WTC11 (cell line): ENCODE results near the gene CLASP1.

Experiments
- ESRRA ChIP-seq: sonication (generic); formaldehyde crosslinking; IDR thresholded peaks from 2 replicates; pipeline ENCODE4 v1.8.1; 2022; ENCODE audit warnings: mild to moderate bottlenecking, missing genetic modification reagents, borderline replicate concordance
- HMGXB4 ChIP-seq: sonication (generic); formaldehyde crosslinking; IDR thresholded peaks from 2 replicates; pipeline ENCODE4 v1.8.1; 2023; ENCODE audit warnings: mild to moderate bottlenecking, moderate library complexity, missing genetic modification reagents
- MAX ChIP-seq: sonication (generic); formaldehyde crosslinking; IDR thresholded peaks from 2 replicates; pipeline ENCODE4 v1.8.0; 2022; ENCODE audit warnings: mild to moderate bottlenecking, missing genetic modification reagents
- TEAD4 ChIP-seq: sonication (generic); formaldehyde crosslinking; IDR thresholded peaks from 2 replicates; pipeline ENCODE4 v1.8.0; 2022; ENCODE audit warnings: mild to moderate bottlenecking, missing genetic modification reagents
- ZNF121 ChIP-seq: sonication (generic); formaldehyde crosslinking; IDR thresholded peaks from 2 replicates; pipeline ENCODE4 v1.8.0; 2023; ENCODE audit warnings: missing genetic modification reagents
- ZNF138 ChIP-seq: sonication (generic); formaldehyde crosslinking; conservative IDR thresholded peaks from 2 replicates; pipeline ENCODE4 v1.8.1; 2022; ENCODE audit warnings: mild to moderate bottlenecking, moderate library complexity, missing genetic modification reagents
- ZNF232 ChIP-seq: sonication (generic); formaldehyde crosslinking; IDR thresholded peaks from 2 replicates; pipeline ENCODE4 v1.8.0; 2022; ENCODE audit warnings: mild to moderate bottlenecking, missing genetic modification reagents
- TF ChIP-seq, protein P1 (sequence below): fragments of 200-600 bp; IDR thresholded peaks from 2 replicates; pipeline ENCODE4 v1.8.0; 2022; ENCODE audit warnings: antibody characterized with exemption
- TF ChIP-seq, protein P2 (sequence below): sonication (generic); formaldehyde crosslinking; IDR thresholded peaks from 2 replicates; pipeline ENCODE4 v1.8.0; 2022; ENCODE audit warnings: mild to moderate bottlenecking, missing genetic modification reagents

- TF ChIP-seq MAX (CRISPR knock-in tag) (no peak), ZNF138 (CRISPR knock-in tag) (no peak), ESRRA (CRISPR knock-in tag) (no peak), HMGXB4 (no peak), ZNF121 (no peak), ZNF232 (CRISPR knock-in tag) (no peak), TEAD4 (CRISPR knock-in tag) (no peak)
- TF ChIP-seq, protein P1, sequence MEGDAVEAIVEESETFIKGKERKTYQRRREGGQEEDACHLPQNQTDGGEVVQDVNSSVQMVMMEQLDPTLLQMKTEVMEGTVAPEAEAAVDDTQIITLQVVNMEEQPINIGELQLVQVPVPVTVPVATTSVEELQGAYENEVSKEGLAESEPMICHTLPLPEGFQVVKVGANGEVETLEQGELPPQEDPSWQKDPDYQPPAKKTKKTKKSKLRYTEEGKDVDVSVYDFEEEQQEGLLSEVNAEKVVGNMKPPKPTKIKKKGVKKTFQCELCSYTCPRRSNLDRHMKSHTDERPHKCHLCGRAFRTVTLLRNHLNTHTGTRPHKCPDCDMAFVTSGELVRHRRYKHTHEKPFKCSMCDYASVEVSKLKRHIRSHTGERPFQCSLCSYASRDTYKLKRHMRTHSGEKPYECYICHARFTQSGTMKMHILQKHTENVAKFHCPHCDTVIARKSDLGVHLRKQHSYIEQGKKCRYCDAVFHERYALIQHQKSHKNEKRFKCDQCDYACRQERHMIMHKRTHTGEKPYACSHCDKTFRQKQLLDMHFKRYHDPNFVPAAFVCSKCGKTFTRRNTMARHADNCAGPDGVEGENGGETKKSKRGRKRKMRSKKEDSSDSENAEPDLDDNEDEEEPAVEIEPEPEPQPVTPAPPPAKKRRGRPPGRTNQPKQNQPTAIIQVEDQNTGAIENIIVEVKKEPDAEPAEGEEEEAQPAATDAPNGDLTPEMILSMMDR = no peak
- TF ChIP-seq, protein P2, sequence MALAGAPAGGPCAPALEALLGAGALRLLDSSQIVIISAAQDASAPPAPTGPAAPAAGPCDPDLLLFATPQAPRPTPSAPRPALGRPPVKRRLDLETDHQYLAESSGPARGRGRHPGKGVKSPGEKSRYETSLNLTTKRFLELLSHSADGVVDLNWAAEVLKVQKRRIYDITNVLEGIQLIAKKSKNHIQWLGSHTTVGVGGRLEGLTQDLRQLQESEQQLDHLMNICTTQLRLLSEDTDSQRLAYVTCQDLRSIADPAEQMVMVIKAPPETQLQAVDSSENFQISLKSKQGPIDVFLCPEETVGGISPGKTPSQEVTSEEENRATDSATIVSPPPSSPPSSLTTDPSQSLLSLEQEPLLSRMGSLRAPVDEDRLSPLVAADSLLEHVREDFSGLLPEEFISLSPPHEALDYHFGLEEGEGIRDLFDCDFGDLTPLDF (CRISPR knock-in tag) = no peak
Measured at GRCh38 chr2:121550669-121551068, 98.6 kb downstream of the CLASP1 start.
